ENCODE results near the gene MDK.

DNA sequence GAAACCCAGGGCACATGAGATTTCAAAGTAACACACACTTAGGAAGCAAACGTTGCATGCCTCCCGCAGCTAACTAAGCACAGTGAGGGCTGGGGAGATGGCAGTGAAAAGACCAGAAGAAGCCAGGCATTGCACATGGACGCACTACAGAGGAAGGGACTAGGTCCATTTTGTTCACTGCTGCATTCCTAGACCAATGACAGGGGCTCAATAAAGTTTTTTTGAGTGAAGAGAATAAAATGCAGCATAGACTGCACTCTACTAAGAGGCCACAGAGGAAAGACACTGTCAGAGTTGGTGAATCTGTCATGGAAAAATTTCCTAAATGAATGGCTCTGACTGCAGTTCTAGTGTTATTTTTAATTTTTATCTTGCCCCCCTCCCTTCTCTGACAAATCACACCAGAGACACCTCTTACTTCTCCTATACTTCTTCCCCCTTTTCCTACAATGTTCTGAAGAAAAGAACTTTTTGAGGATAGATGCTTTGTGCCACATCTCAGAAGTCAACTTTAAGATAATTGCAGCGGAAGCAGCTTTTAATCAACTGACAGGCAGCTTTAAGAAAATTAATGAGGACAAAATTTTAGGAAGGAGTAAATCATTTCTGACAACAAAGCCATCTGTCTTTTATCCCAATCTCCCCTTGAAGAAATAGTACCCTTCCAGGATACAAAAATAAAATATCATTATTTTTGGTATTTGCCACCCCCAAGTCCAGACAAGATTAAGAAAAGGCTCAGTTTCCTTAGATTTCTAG is 44.9 kb downstream of the MDK start:
- TF ChIP-seq, protein P1, sequence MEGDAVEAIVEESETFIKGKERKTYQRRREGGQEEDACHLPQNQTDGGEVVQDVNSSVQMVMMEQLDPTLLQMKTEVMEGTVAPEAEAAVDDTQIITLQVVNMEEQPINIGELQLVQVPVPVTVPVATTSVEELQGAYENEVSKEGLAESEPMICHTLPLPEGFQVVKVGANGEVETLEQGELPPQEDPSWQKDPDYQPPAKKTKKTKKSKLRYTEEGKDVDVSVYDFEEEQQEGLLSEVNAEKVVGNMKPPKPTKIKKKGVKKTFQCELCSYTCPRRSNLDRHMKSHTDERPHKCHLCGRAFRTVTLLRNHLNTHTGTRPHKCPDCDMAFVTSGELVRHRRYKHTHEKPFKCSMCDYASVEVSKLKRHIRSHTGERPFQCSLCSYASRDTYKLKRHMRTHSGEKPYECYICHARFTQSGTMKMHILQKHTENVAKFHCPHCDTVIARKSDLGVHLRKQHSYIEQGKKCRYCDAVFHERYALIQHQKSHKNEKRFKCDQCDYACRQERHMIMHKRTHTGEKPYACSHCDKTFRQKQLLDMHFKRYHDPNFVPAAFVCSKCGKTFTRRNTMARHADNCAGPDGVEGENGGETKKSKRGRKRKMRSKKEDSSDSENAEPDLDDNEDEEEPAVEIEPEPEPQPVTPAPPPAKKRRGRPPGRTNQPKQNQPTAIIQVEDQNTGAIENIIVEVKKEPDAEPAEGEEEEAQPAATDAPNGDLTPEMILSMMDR (IDR thresholded peaks at IDR 0.05): no peak
- TF ChIP-seq POLR2A (IDR thresholded peaks at IDR 0.05) (no peak), EP300 (IDR thresholded peaks at IDR 0.05) (no peak)

All from gastroesophageal sphincter (tissue), 3 donors.